PC-9 (cell line): Measurements from ENCODE around the gene GALNT8.

Experiments used
- CTCF ChIP-seq: fragments of 200-600 bp; sonication (generic); conservative IDR thresholded peaks from 2 replicates; pipeline ENCODE4 v1.6.1; 2017; ENCODE audit warnings: mixed run types, antibody characterized with exemption, mild to moderate bottlenecking, moderate library complexity
- EZH2 ChIP-seq: fragments of 200-600 bp; sonication (generic); IDR thresholded peaks from 2 replicates; pipeline ENCODE4 v1.8.0; 2017; ENCODE audit warnings: antibody characterized with exemption, low read depth

GRCh38 chr12:4769073-4769472, 48.9 kb downstream of the GALNT8 start:
- TF ChIP-seq CTCF (no peak), EZH2 (no peak)
